Measurements from ENCODE around the gene TSC2.
A peak's percentile ranks its signal among the peaks of the same experiment; 100 is the strongest.
"Not testable (repeated sequence)": the region's sequence is repeated elsewhere in the genome, so short reads cannot be mapped to it uniquely, and the experiment has no call there.

The TSC2 gene

DNA sequence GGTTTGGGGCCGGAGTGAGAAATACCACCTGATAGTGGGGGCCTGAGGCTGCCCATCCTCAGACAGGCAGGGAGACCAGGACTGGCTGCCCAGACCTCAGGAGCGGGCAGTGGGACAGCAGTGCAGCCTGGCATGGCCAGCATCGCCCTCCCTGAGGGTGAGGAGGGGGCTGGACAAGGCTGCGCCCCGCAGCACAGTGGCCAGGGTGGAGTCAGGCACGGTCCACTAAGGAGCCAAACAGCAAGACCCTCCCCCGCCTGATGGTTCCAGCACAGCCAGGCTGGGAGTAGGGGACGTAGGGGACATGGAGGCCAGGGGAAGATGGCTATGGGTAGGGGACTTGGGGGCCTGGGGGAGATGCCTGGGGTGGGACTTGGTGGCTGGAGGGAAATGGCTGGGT, 41.5 kb upstream of the TSC2 start:
- no peaks in the 10 kb centered on the region for H3K27me3 Mint-ChIP-seq
- H3K27ac Mint-ChIP-seq, result peak overlapping the region; percentile 25
- DNase-seq (no peak), ATAC-seq (replicated peaks) (no peak)
- H3K36me3 Mint-ChIP-seq, result peaks cover 28 to 46% of the 10 kb centered on the region in 2 donors
- H3K4me1 Mint-ChIP-seq, result peaks cover 38 to 58% of the 10 kb centered on the region in 2 donors
- peak overlapping the region; percentile 48 to 74 for H3K4me3 Mint-ChIP-seq
- H3K9me3 Mint-ChIP-seq, result no peaks in the 10 kb centered on the region

DNA sequence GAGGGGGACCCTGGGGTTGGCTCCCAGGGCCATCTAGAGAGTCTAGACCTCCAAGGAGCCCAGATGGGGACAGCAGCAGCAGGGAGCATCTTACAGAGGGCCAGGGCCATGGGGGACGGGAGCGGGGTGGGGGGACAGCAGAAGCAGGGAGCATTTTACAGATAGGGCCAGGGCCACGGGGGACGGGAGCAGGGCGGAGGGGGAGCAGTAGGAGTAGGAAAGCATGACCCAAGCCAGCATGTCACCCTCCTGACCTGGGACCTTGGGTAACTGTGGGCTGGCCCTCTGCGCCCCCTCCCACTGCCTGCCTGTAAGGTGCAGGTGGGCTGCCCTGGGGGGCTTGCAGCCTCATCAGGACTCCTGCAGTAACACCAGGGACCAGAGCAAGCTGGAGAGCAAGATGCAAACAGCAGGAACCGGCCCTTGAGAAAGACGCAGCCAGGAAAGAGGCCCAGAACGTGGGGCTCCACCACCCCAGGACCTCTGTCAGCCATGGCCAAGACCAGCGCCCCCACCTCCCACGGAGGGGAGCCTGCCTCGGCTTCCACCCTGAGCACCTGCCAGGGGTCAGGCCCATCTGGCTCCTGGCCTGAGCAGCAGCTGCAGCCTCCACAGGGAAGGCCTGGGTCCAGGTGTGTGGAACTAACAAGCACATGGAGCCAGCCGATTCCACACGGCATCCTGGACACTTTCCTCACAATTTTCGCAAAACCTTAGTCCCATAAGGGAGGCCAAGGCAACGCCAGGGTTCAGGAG, 40.5 kb upstream of the TSC2 start:
- Mint-ChIP-seq H3K9me3 (no peaks in the 10 kb centered on the region), H3K36me3 (peaks cover 26 to 45% of the 10 kb centered on the region in 2 donors), H3K4me3 (peak overlapping the region; percentile 93), H3K27ac (peak overlapping the region; percentile 51), H3K27me3 (no peaks in the 10 kb centered on the region), H3K4me1 (peaks cover 38 to 58% of the 10 kb centered on the region in 2 donors)
- DNase-seq, result no peak
- no peak for ATAC-seq (replicated peaks)

DNA sequence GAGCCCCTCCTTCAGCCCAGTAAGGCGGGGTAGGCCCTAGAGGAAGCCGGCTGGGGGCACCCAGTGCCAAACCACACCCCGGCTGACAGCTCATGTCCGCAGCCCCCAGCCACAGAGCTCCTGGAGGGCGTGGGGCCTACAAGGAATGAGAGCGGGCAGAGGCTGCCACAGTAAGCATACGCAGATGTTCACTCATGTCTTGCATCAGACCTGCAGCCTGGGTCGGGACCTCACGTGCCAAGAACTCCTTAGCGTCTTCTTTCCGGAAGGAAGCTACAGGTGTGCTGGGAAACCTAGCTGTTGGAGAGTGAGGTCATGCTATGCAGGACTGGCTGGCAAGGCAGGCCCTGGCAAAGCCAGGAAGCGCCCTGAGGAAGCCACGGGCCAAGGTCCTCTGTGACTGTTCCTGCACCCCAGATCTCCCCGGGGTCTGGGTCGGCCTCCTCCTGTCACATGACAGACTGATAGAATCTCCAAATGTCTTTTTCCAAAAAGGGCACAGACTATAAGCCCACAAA, 39.7 kb upstream of the TSC2 start:
- H3K27ac Mint-ChIP-seq, result peak overlapping the region; percentile 62
- no peak for ATAC-seq (replicated peaks)
- no peaks in the 10 kb centered on the region for H3K27me3 Mint-ChIP-seq
- peaks cover 38 to 58% of the 10 kb centered on the region in 2 donors for H3K4me1 Mint-ChIP-seq
- no peak for DNase-seq
- H3K36me3 Mint-ChIP-seq, result peaks cover 23 to 41% of the 10 kb centered on the region in 2 donors
- peak overlapping the region; percentile 93 for H3K4me3 Mint-ChIP-seq
- no peaks in the 10 kb centered on the region for H3K9me3 Mint-ChIP-seq

DNA sequence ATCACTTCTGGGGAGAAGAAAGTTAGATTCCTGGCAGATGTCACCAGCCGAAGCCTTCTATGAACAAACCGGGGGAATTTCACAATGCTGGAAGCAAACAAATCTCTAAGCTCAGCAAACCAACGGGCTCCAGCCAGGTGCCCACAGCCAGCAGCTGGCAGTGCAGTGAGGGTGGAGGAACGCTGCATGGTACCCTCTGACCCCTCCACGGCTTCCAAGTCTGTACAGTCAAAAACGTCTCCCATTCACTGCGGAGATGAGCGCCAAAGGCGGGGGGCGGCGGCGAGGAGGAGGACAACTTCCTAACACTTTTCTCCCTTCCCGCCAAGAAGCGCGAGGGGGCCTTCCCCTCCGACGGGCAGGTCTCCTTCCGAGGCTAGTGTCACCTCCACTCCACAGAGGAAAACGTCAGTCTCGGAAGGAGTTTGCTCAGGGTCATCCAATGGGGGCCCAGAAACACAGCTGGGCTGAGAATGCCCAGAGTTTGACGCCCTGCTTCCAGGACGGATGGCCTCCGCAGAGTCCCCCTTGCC, 39.1 kb upstream of the TSC2 start:
- H3K4me1 Mint-ChIP-seq, result peaks cover 38 to 58% of the 10 kb centered on the region in 2 donors
- DNase-seq (no peak), ATAC-seq (replicated peaks) (peak in 1 of 2 donors; percentile 7)
- H3K27ac Mint-ChIP-seq, result peak overlapping the region; percentile 82
- H3K9me3 Mint-ChIP-seq, result no peaks in the 10 kb centered on the region
- peak overlapping the region; percentile 93 for H3K4me3 Mint-ChIP-seq
- peaks cover 23 to 41% of the 10 kb centered on the region in 2 donors for H3K36me3 Mint-ChIP-seq
- no peaks in the 10 kb centered on the region for H3K27me3 Mint-ChIP-seq

DNA sequence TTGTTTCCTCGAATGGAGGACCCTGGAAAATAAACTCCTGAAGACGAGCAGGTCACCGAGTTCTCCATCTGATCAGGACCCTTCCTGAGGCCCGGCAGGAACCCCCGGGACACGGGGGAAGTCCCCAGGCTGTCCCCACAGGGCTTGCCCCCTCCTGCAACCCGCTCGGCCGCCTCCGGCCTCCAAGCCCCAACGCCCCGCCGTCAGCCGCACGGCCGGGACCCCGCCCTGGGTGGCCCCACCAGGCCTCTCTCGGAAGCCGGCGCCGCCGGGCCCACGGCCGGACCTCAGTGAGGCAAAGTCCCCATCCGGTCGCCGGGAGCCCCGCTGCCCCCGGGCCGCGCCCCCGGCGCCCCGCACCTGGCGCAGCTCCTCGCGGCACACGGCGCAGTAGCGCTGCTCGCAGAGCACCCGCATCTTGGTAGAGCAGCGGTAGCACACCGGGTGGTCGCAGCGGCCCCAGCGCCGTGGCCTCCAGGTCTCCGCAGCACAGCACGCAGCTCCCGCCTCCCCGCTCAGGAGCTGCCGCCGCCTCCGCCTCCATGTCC, 38.5 kb upstream of the TSC2 start:
- no peak for DNase-seq
- peak; percentile 41 to 49 for ATAC-seq (replicated peaks)
- peak overlapping the region; percentile 82 for H3K27ac Mint-ChIP-seq
- H3K4me1 Mint-ChIP-seq, result peaks cover 38 to 54% of the 10 kb centered on the region in 2 donors
- peak overlapping the region; percentile 93 for H3K4me3 Mint-ChIP-seq
- H3K27me3 Mint-ChIP-seq, result no peaks in the 10 kb centered on the region
- peaks cover 23 to 41% of the 10 kb centered on the region in 2 donors for H3K36me3 Mint-ChIP-seq
- H3K9me3 Mint-ChIP-seq, result no peaks in the 10 kb centered on the region

DNA sequence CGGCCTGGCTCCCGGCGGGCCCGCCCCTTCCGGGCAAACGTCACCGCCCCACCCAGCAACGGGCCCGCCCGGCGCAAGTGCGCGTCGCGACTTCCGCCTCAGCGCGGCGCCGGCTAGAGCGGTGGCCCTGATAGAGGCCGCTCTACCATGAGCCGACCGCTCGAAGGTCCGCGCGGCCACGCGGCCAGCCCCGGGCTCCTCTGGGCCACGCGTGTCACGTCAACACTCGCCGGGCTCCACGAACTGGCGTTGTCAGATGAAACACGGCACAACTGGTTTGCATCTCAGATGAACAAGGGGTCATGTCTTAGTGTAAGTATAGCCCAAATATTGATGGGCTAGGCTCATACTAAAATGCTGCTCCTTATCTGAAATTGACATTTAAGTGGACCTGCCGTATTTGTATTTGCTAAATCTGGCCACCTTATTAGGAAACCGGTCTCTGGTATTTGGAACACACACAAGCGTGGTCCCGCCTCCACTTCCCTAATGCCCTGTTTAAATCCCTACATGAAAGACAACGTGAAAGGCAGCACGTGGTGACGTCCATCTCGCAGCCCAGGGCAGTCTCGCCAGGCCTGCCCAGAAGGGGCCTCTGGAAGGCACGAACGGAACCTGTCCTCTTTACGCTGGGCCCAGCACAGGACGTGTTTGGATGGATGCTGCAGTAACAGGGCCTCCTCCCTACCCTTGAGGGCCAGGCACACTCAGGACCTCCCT, 37.8 kb upstream of the TSC2 start, which contains the start of gene ZNF598:
TSS of gene ZNF598 (minus strand) at position 31 of the 720 bp plus-strand sequence.
- ATAC-seq (replicated peaks) (peak; percentile 96 to 97), DNase-seq (peak; percentile 69)
- no peaks in the 10 kb centered on the region for H3K9me3 Mint-ChIP-seq
- peak within 1 kb of the TSS; percentile 93 for H3K4me3 Mint-ChIP-seq
- H3K4me1 Mint-ChIP-seq, result peaks cover 36 to 47% of the 10 kb centered on the region in 2 donors
- peaks cover 21 to 40% of the 10 kb centered on the region in 2 donors for H3K36me3 Mint-ChIP-seq
- peak within 1 kb of the TSS; percentile 96 for H3K27ac Mint-ChIP-seq
- H3K27me3 Mint-ChIP-seq, result no peaks in the 10 kb centered on the region

DNA sequence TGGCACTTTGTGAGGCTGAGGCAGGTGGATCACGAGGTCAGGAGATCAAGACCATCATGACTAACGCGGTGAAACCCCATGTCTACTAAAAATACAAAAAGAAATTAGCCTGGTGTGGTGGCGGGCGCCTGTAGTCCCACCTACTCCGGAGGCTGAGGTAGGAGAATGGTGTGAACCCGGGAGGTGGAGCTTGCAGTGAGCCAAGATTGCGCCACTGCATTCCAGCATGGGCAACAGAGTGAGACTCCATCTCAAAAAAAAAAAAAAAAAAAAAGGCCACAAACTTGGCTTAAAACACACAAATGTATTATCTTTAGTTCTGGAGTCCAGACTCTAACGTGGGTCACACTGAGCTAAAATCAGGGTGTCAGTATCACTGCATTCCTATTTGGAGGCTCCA, 36.1 kb upstream of the TSC2 start:
- not testable (repeated sequence) for DNase-seq; H3K27me3 Mint-ChIP-seq; H3K9me3 Mint-ChIP-seq; ATAC-seq (replicated peaks); H3K27ac Mint-ChIP-seq; H3K4me3 Mint-ChIP-seq
- H3K36me3 Mint-ChIP-seq, result peaks cover 8 to 24% of the 10 kb centered on the region in 2 donors
- H3K4me1 Mint-ChIP-seq, result peaks cover 22 to 29% of the 10 kb centered on the region in 2 donors

DNA sequence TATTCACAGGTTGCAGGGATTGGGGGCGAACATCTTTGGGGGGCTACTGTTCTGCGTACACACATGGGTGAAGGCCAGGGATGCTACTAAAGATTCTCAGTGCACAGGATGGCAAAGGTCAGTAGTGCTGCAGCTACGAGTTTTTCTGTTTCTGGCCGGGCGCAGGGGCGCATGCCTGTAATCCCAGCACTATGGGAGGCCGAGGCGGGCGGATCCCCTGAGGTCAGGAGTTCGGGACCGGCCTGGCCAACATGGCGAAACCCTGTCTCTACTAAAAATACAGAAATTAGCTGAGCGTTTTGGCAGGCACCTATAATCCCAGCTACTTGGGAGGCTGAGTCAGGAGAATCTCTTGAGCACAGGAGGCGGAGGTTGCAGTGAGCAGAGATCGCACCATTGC, 34.3 kb upstream of the TSC2 start:
- H3K36me3 Mint-ChIP-seq, result peaks cover 3 to 8% of the 10 kb centered on the region in 2 donors
- no peaks in the 10 kb centered on the region for H3K9me3 Mint-ChIP-seq
- no peak overlapping the region for H3K4me3 Mint-ChIP-seq
- peaks cover 5 to 7% of the 10 kb centered on the region in 2 donors for H3K27me3 Mint-ChIP-seq
- H3K4me1 Mint-ChIP-seq, result peaks cover 6 to 11% of the 10 kb centered on the region in 2 donors
- no peak overlapping the region for H3K27ac Mint-ChIP-seq
- DNase-seq, result no peak
- ATAC-seq (replicated peaks), result no peak

DNA sequence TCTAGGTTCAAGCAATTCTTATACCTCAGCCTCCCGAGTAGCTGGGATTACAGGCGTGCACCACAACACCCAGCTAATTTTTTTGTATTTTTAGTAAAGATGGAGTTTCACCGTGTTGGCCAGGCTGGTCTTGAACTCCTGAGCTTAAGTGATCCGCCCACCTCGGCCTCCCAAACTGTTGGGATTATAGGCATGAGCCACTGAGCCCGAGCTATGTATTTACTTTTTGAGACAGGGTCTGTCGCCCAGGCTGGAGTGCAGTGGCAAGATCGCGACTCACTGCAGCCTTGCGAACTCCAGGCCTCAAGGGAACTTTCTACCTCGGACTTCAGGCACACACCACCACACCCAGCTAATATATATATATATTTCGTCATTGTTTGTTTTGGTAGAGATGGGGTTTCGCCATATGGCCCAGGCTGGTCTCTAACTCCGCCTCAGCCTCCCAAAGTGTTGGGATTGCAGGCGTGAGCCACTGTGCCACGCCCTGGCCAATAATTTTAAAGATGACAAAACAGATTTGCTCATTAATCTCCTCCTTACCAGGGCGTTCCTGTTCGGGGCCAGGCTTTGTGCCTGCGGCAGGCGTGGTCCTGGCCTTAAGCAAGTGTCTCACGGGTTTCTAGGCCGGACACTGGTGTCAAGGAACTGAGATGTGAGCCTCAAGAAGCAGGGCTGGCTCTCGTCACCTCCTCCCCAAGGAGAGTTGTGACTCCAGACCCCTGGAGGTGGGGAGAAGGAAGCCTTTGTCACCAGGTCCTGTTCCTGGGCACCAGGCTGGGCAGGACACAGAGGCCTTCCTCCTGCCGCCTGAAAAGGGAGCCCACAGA, 32.5 kb upstream of the TSC2 start:
- Mint-ChIP-seq H3K36me3 (peaks cover 3 to 5% of the 10 kb centered on the region in 2 donors), H3K4me1 (peaks cover 2 to 3% of the 10 kb centered on the region in 2 donors), H3K27ac (no peak overlapping the region), H3K9me3 (no peaks in the 10 kb centered on the region), H3K27me3 (peaks cover 10 to 17% of the 10 kb centered on the region in 2 donors), H3K4me3 (no peak overlapping the region)
- ATAC-seq (replicated peaks) (no peak), DNase-seq (no peak)

DNA sequence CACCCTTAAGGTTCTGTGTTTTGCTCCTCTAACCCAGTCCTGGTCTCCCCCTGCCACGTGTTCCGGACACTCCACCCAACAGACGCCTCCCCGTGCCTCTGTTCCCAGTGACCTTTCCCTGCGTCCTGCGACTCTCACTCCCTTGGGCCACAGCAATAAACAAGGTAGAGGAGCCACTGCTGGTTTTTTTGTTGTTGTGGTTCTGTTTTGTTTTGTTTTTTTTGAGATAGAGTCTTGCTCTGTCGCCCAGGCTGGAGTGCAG, 31.9 kb upstream of the TSC2 start:
- no peak overlapping the region for H3K27ac Mint-ChIP-seq
- peaks cover 15 to 22% of the 10 kb centered on the region in 2 donors for H3K27me3 Mint-ChIP-seq
- H3K36me3 Mint-ChIP-seq, result peaks cover 3 to 5% of the 10 kb centered on the region in 2 donors
- H3K9me3 Mint-ChIP-seq, result no peaks in the 10 kb centered on the region
- no peak overlapping the region for H3K4me3 Mint-ChIP-seq
- no peak for DNase-seq
- no peak for ATAC-seq (replicated peaks)
- H3K4me1 Mint-ChIP-seq, result peaks cover 4 to 5% of the 10 kb centered on the region in 2 donors

DNA sequence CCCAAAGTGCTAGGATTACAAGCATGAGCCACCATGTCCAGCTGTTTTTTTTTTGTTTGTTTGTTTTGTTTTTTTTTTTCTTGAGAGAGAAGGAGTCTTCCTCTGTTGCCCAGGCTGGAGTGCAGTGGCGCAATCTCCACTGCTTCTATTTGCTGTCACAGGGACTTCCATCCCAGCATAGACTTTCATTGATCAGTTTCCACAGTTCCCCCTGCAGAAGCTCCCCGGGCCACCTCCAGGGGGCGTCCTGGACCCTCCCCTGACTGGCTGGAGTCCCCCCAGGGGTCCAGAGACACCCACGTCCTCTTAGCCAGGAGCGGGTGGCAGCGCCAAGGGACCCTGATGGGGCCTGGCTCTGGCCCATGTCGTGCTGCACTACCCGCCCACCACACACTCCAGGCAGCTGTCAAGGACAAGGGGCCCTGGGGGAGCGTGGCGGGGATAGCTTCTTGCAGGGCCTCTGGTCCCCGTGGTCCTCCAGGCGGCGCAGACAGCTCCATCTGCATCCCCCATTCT, 31.3 kb upstream of the TSC2 start:
- H3K4me1 Mint-ChIP-seq, result peaks cover 6 to 8% of the 10 kb centered on the region in 2 donors
- no peak overlapping the region for H3K4me3 Mint-ChIP-seq
- no peak overlapping the region for H3K27ac Mint-ChIP-seq
- ATAC-seq (replicated peaks) (no peak), DNase-seq (no peak)
- no peaks in the 10 kb centered on the region for H3K9me3 Mint-ChIP-seq
- H3K27me3 Mint-ChIP-seq, result peaks cover 20 to 28% of the 10 kb centered on the region in 2 donors
- H3K36me3 Mint-ChIP-seq, result peaks cover under 1 to 2% of the 10 kb centered on the region in 2 donors

DNA sequence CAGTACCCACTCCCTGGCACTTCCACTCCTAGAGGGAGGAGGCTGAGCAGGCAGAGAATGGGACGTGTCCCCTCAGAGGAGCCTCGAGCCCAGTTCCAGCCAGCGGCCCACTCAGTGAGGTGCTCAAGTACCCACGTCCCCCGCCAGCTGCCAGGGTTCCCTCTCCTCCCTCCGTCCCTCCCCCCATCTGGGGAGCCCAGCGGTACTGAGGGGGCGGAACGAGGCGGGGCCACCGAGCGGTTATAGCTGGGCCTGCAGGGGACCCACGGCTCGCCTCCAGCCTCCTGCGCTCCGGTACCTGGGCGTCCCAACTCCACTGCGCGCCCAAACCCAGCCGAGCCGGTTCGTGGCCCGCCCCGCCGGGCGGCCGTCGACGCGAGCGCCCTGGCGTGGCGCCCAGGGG, 28.3 kb upstream of the TSC2 start, which contains the start of gene NPW:
TSS of gene NPW (plus strand) at position 268 of the 403 bp plus-strand sequence.
- Mint-ChIP-seq H3K4me1 (peaks cover 17 to 22% of the 10 kb centered on the region in 2 donors), H3K4me3 (peak within 1 kb of the TSS; percentile 59 to 79), H3K27me3 (peaks cover 32 to 50% of the 10 kb centered on the region in 2 donors), H3K27ac (peak within 1 kb of the TSS; percentile 69), H3K36me3 (peaks cover 0 to 6% of the 10 kb centered on the region in 2 donors), H3K9me3 (no peaks in the 10 kb centered on the region)
- ATAC-seq (replicated peaks) (peak; percentile 26), DNase-seq (no peak)
